Astrocyte (in vitro differentiated cells and primary cell): ENCODE data around the gene TTC22.

Experiments
- CTCF ChIP-seq: IDR thresholded peaks from 2 replicates; pipeline ENCODE4 v1.5.1; 2011; ENCODE audit warnings: low read depth, mild to moderate bottlenecking, inconsistent platforms, low read length, moderate library complexity; ENCODE audit not compliant: insufficient read depth
- EZH2 ChIP-seq: IDR thresholded peaks from 2 replicates; pipeline ENCODE4 v1.6.1; 2012; ENCODE audit warnings: mild to moderate bottlenecking, low read length, inconsistent platforms; ENCODE audit not compliant: insufficient read depth

DNA sequence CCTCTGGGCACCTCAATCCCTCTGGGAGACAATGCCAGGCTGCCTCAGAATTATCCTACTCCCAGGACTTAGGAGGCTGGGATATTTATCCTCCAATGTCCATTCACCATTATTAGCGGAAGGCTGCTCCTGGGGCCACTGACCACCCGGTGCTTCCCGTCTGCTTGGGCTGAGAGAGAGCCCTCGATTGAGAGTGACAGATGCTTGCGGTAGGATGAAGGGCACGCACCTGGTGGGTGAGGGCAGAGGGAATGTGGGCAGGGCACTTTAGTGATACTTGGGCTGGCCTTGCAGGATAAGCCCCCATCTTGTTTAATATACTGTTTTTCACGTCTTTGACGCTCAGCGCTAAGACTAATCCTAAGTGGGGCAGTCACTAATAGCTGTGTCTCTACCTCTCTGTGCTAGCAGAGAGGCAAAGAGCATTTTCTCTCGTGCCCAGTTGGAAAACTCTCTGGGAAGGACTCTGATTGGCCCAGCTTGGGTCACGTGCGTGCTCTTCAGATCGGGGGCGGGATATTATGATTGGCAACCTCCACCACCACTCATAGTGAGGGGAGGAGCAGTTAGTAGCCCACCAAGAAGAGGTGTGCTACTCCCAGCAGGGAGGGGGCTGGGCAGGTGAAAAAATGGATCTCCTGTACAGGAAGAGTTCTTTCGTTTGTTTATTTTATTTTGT lies 26.2 kb downstream of the TTC22 start:
- no peak for TF ChIP-seq CTCF
- TF ChIP-seq EZH2, result no peak
